GM12878 (cell line): ENCODE measurements around the gene TCERG1L. TPM values are rescaled to one million over a fixed set of nuclear protein-coding genes. Genes with fewer than 3 reads are reported as not detected.

Source experiments
- ATAC-seq: fragments of 200-7000 bp; cut with Tn5 transposase; 3 replicates; pipeline ENCODE4 v1.9.1; 2020; ENCODE audit warnings: mild to moderate bottlenecking, moderate library complexity
- BruUV-seq: library from RNA; stranded (reverse); fragments of 400-500 nt; replicated peaks from 2 replicates; lab custom pipeline; 2021; lab: Mats Ljungman, UMichigan
- CTCF ChIA-PET: fragments of 300-600 bp; sonication (Branson Sonifier 250); formaldehyde crosslinking; extraction: SDS; loops from one replicate; lab custom pipeline; 2021; ENCODE audit warnings: inconsistent platforms; lab: Yijun Ruan, JAX
- POLR2A ChIA-PET: fragments of 350-600 bp; formaldehyde crosslinking; extraction: SDS; loops from one replicate; lab custom pipeline; 2021; ENCODE audit warnings: inconsistent platforms; lab: Charles Lee
- RAD21 ChIA-PET: fragments of 300-600 bp; sonication (Branson Sonifier 250); formaldehyde crosslinking; loops from one replicate; lab custom pipeline; 2023; ENCODE audit warnings: antibody characterized with exemption; ENCODE audit not compliant: unreplicated experiment; lab: Charles Lee
- SMC1A ChIA-PET: fragments of 300-600 bp; sonication (Branson Sonifier 250); formaldehyde crosslinking; loops from one replicate; lab custom pipeline; 2023; ENCODE audit not compliant: unreplicated experiment, uncharacterized antibody; lab: Charles Lee
- DNase-seq: peaks from one replicate; pipeline ENCODE4 v3.0.0-alpha.2; 2011; ENCODE audit warnings: low read depth, low spot score
- FAIRE-seq: peaks from 3 replicates; lab custom pipeline; 2011; peaks lifted over from hg19 to GRCh38; lab: Jason Lieb, UNC
- H2AFZ ChIP-seq: 2 replicates; pipeline ENCODE4 v1.6.0; 2011; ENCODE audit warnings: low read depth, low read length, control low read depth; ENCODE audit not compliant: control insufficient read depth
- H3K27ac ChIP-seq: 2 replicates; pipeline ENCODE4 v1.5.1; 2011; ENCODE audit warnings: control low read depth; ENCODE audit not compliant: control insufficient read depth, insufficient read depth
- H3K27me3 ChIP-seq, 2 experiments: replicated peaks in 1 of 2; 2 replicates each; pipeline versions ENCODE4 v1.6.0 to v1.6.1; 2011; ENCODE audit warnings: low read length in 1 of 2; ENCODE audit not compliant: control insufficient read depth in 2 of 2, insufficient read depth in 2 of 2
- H3K36me3 ChIP-seq, 2 experiments: 2 replicates each; pipeline ENCODE4 v1.5.1; 2011; ENCODE audit warnings: low read length in 1 of 2; ENCODE audit not compliant: control insufficient read depth in 2 of 2, insufficient read depth in 2 of 2
- H3K4me1 ChIP-seq: 2 replicates; pipeline ENCODE4 v1.6.1; 2011; ENCODE audit warnings: mild to moderate bottlenecking, low read length, moderate library complexity, mixed read lengths; ENCODE audit not compliant: control insufficient read depth, insufficient read depth
- H3K4me2 ChIP-seq: 2 replicates; pipeline ENCODE4 v1.6.0; 2011; ENCODE audit warnings: control low read depth; ENCODE audit not compliant: control insufficient read depth, insufficient read depth
- H3K4me3 ChIP-seq: fragments of 200-600 bp; sonication (generic); 2 replicates; pipeline ENCODE4 v1.5.1; 2016
- H3K79me2 ChIP-seq: 2 replicates; pipeline ENCODE4 v1.6.0; 2011; ENCODE audit warnings: low read length; ENCODE audit not compliant: control insufficient read depth, insufficient read depth
- H3K9ac ChIP-seq: 2 replicates; pipeline ENCODE4 v1.8.0; 2011; ENCODE audit warnings: low read length, control low read depth, mixed read lengths; ENCODE audit not compliant: control insufficient read depth, insufficient read depth
- H3K9me3 ChIP-seq: replicated peaks from 3 replicates; pipeline ENCODE4 v1.5.1; 2011; ENCODE audit warnings: mild to moderate bottlenecking, low read length; ENCODE audit not compliant: control insufficient read depth, insufficient read depth
- H4K20me1 ChIP-seq: 2 replicates; pipeline ENCODE4 v1.6.0; 2011; ENCODE audit not compliant: control insufficient read depth, insufficient read depth
- HDGF ChIP-seq: fragments of 450-650 bp; IDR thresholded peaks from 2 replicates; pipeline ENCODE4 v1.6.1; 2016; ENCODE audit warnings: antibody characterized with exemption
- NFYA ChIP-seq: IDR thresholded peaks from 2 replicates; pipeline ENCODE4 v1.6.1; 2011; ENCODE audit warnings: low read depth, mild to moderate bottlenecking, low read length, improper control_type of control experiment, borderline replicate concordance
- TBL1XR1 ChIP-seq: IDR thresholded peaks from 2 replicates; pipeline ENCODE4 v1.6.1; 2012; ENCODE audit warnings: low read depth, low read length, improper control_type of control experiment
- ZSCAN29 ChIP-seq: fragments of 450-650 bp; IDR thresholded peaks from 2 replicates; pipeline ENCODE4 v1.6.1; 2017; ENCODE audit warnings: mild to moderate bottlenecking, moderate library complexity
- WGBS: methylation state at CpG from one replicate; pipeline ENCODE4 v1.1.6; 2016; ENCODE audit warnings: low lambda C conversion rate; ENCODE audit not compliant: insufficient replicate concordance, insufficient coverage; ENCODE audit errors: missing lambda C conversion rate; 5-methylcytosine and 5-hydroxymethylcytosine counted together
- in situ Hi-C: fragments of 300-500 bp; cut with MboI; formaldehyde crosslinking; loops from 9 replicates; pipeline ENCODE4 v1.14.3; 2018; ENCODE audit warnings: mixed read lengths
- intact Hi-C: fragments of 100-400 bp; cut with micrococcal nuclease; formaldehyde crosslinking; loops from one replicate; pipeline ENCODE4 v1.14.2; 2022; ENCODE audit not compliant: unreplicated experiment
- polyA plus RNA-seq, 11 experiments: library from polyadenylated mRNA; depleted of rRNA in 4 of 11; unstranded in 6 of 11; stranded (reverse) in 5 of 11; fragments of >200 nt; fragmentation: Nextera tagmentation in 4 of 11; fragmentation: Illumina TruSeq in 1 of 11; extraction: Ambion mirVana in 4 of 11; extraction: Trizol in 1 of 11; gene quantifications; 1 replicate in 1 of 11; 2 replicates in 10 of 11; pipeline versions ENCODE4 v1.2.1 to v1.2.3, GENCODE V29; 2011 to 2016; ENCODE audit warnings: inconsistent platforms in 2 of 11, missing spikeins in 2 of 11, low read depth in 1 of 11
- total RNA-seq, 4 experiments: library from RNA; depleted of rRNA in 3 of 4; stranded (reverse); fragments of >200 nt in 3 of 4; fragmentation: Illumina TruSeq in 1 of 4; extraction: Trizol in 1 of 4; gene quantifications; 2 replicates each; pipeline versions ENCODE4 v1.2.1 to v1.2.3, GENCODE V29; 2013 to 2021
- TF ChIP-seq, protein P1 (sequence below): fragments of 450-650 bp; formaldehyde crosslinking; IDR thresholded peaks from 2 replicates; pipeline ENCODE4 v1.4.0; 2020; ENCODE audit warnings: mild to moderate bottlenecking, moderate library complexity

The TCERG1L gene
- total and polyA plus RNA-seq, 10 of the 15 experiments (the other 5 are each of a cell fraction or from before 2014, with no cell fraction given), result not detected

- TF ChIP-seq, protein P1, sequence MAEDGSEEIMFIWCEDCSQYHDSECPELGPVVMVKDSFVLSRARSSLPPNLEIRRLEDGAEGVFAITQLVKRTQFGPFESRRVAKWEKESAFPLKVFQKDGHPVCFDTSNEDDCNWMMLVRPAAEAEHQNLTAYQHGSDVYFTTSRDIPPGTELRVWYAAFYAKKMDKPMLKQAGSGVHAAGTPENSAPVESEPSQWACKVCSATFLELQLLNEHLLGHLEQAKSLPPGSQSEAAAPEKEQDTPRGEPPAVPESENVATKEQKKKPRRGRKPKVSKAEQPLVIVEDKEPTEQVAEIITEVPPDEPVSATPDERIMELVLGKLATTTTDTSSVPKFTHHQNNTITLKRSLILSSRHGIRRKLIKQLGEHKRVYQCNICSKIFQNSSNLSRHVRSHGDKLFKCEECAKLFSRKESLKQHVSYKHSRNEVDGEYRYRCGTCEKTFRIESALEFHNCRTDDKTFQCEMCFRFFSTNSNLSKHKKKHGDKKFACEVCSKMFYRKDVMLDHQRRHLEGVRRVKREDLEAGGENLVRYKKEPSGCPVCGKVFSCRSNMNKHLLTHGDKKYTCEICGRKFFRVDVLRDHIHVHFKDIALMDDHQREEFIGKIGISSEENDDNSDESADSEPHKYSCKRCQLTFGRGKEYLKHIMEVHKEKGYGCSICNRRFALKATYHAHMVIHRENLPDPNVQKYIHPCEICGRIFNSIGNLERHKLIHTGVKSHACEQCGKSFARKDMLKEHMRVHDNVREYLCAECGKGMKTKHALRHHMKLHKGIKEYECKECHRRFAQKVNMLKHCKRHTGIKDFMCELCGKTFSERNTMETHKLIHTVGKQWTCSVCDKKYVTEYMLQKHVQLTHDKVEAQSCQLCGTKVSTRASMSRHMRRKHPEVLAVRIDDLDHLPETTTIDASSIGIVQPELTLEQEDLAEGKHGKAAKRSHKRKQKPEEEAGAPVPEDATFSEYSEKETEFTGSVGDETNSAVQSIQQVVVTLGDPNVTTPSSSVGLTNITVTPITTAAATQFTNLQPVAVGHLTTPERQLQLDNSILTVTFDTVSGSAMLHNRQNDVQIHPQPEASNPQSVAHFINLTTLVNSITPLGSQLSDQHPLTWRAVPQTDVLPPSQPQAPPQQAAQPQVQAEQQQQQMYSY (CRISPR knock-in tag), result no peak
- no peak for TF ChIP-seq NFYA
Measured at GRCh38 chr10:131078131-131078881, 233.2 kb downstream of the TCERG1L start (continued).

DNA sequence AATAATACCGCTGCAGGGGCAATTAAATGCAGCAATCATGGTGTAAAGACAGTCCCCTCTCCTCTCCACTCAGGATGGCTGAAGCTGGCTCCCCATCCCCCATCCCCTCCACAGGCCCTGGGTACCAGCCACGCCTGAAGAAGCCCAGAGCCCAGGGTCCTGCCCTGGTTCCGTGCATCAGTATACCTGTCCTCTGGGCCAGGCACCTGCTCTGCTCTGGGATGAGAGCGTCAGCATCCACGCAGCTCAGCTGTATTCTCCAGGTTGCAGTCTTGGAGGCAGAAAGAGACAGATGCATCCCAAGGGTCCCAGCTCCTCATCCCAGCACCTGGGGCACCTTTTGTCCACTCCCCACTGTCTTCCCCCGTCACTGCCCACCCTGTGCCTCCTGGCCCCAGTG, 233.8 kb downstream of the TCERG1L start:
- TF ChIP-seq ZSCAN29 (no peak), TBL1XR1 (no peak), HDGF (no peak)
- Histone ChIP-seq H3K9ac (no peak overlapping the region), H3K9me3 (no peaks in the 10 kb centered on the region; the same call in 1 of the 3 replicates), H3K4me1 (no peaks in the 10 kb centered on the region), H2AFZ (no peak overlapping the region), H3K27ac (no peak overlapping the region), H3K27me3 (no peaks in the 10 kb centered on the region), H3K4me2 (no peak overlapping the region), H3K36me3 (no peaks in the 10 kb centered on the region), H4K20me1 (no peaks in the 10 kb centered on the region), H3K79me2 (no peaks in the 10 kb centered on the region), H3K4me3 (no peak overlapping the region)
- intact Hi-C loops, result no loop called here
- ChIA-PET CTCF (no interaction called here), RAD21 (no interaction called here), SMC1A (no interaction called here), POLR2A (no interaction called here)
- in situ Hi-C loops, result no loop called here
- DNase-seq (no peak), FAIRE-seq (no peak), ATAC-seq (no peak)
- no TSS peak for BruUV-seq
- 40% methylated on average over 6 of the region's 6 CpGs for WGBS
